Measurements from ENCODE around the gene MMP23B.
A peak's percentile ranks its signal among the peaks of the same experiment; 100 is the strongest.

Gene MMP23B

GRCh38 chr1:1604374-1605033 is 27.5 kb upstream of the MMP23B start:
- H3K9me3 ChIP-seq (ENCODE audit: control insufficient read depth, insufficient read depth, low read length) = no peaks in the 10 kb centered on the region
- H3K9ac ChIP-seq (ENCODE audit: low read depth, low read length) = no peak overlapping the region
- no peaks in the 10 kb centered on the region for H3K36me3 ChIP-seq (ENCODE audit: control insufficient read depth, insufficient read depth, low read length)
- no peak overlapping the region for H3K4me3 ChIP-seq (ENCODE audit: low read depth, low read length)
- peaks cover 25% of the 10 kb centered on the region for H3K27me3 ChIP-seq (ENCODE audit: control insufficient read depth, insufficient read depth, low read length)
- H3K4me1 ChIP-seq (ENCODE audit: control insufficient read depth, insufficient read depth, low read length) = no peaks in the 10 kb centered on the region
- H3K27ac ChIP-seq (ENCODE audit: low read depth, low read length) = no peak overlapping the region

GRCh38 chr1:1605034-1605591 is 26.9 kb upstream of the MMP23B start:
- Histone ChIP-seq H3K4me3 (ENCODE audit: low read depth, low read length) (no peak overlapping the region), H3K9ac (ENCODE audit: low read depth, low read length) (no peak overlapping the region), H3K9me3 (ENCODE audit: control insufficient read depth, insufficient read depth, low read length) (no peaks in the 10 kb centered on the region), H3K27ac (ENCODE audit: low read depth, low read length) (no peak overlapping the region), H3K4me1 (ENCODE audit: control insufficient read depth, insufficient read depth, low read length) (no peaks in the 10 kb centered on the region; the same call in 1 of the 2 replicates), H3K36me3 (ENCODE audit: control insufficient read depth, insufficient read depth, low read length) (no peaks in the 10 kb centered on the region), H3K27me3 (ENCODE audit: control insufficient read depth, insufficient read depth, low read length) (peaks cover 25% of the 10 kb centered on the region)

- Histone ChIP-seq H3K4me1 (ENCODE audit: control insufficient read depth, insufficient read depth, low read length) (no peaks in the 10 kb centered on the region; the same call in 1 of the 2 replicates), H3K27ac (ENCODE audit: low read depth, low read length) (no peak overlapping the region)
These were observed 26.2 kb upstream of the MMP23B start for GRCh38 chr1:1605724-1606123.

GRCh38 chr1:1606232-1606631 is 25.7 kb upstream of the MMP23B start:
- Histone ChIP-seq H3K4me1 (ENCODE audit: control insufficient read depth, insufficient read depth, low read length) (no peaks in the 10 kb centered on the region; the same call in 1 of the 2 replicates), H3K36me3 (ENCODE audit: control insufficient read depth, insufficient read depth, low read length) (no peaks in the 10 kb centered on the region), H3K27me3 (ENCODE audit: control insufficient read depth, insufficient read depth, low read length) (peaks cover 14% of the 10 kb centered on the region; the same call in 1 of the 2 replicates), H3K27ac (ENCODE audit: low read depth, low read length) (no peak overlapping the region), H3K4me3 (ENCODE audit: low read depth, low read length) (no peak overlapping the region), H3K9ac (ENCODE audit: low read depth, low read length) (no peak overlapping the region), H3K9me3 (ENCODE audit: control insufficient read depth, insufficient read depth, low read length) (no peaks in the 10 kb centered on the region)

More at GRCh38 chr1:1605724-1606123, 26.2 kb upstream of the MMP23B start:
- no peaks in the 10 kb centered on the region for H3K9me3 ChIP-seq (ENCODE audit: control insufficient read depth, insufficient read depth, low read length)
- peaks cover 19% of the 10 kb centered on the region for H3K27me3 ChIP-seq (ENCODE audit: control insufficient read depth, insufficient read depth, low read length)
- no peaks in the 10 kb centered on the region for H3K36me3 ChIP-seq (ENCODE audit: control insufficient read depth, insufficient read depth, low read length)
- no peak overlapping the region for H3K4me3 ChIP-seq (ENCODE audit: low read depth, low read length)
- no peak overlapping the region for H3K9ac ChIP-seq (ENCODE audit: low read depth, low read length)

GRCh38 chr1:1609822-1610485 is 22.0 kb upstream of the MMP23B start:
- Histone ChIP-seq H3K4me1 (ENCODE audit: control insufficient read depth, insufficient read depth, low read length) (peaks cover 5% of the 10 kb centered on the region; the same call in 1 of the 2 replicates), H3K36me3 (ENCODE audit: control insufficient read depth, insufficient read depth, low read length) (no peaks in the 10 kb centered on the region), H3K27me3 (ENCODE audit: control insufficient read depth, insufficient read depth, low read length) (no peaks in the 10 kb centered on the region), H3K27ac (ENCODE audit: low read depth, low read length) (no peak overlapping the region), H3K9me3 (ENCODE audit: control insufficient read depth, insufficient read depth, low read length) (no peaks in the 10 kb centered on the region), H3K4me3 (ENCODE audit: low read depth, low read length) (no peak overlapping the region), H3K9ac (ENCODE audit: low read depth, low read length) (no peak overlapping the region)

- H3K27ac ChIP-seq (ENCODE audit: low read depth, low read length) = no peak overlapping the region
- H3K9me3 ChIP-seq (ENCODE audit: control insufficient read depth, insufficient read depth, low read length) = no peaks in the 10 kb centered on the region
- no peak overlapping the region for H3K4me3 ChIP-seq (ENCODE audit: low read depth, low read length)
- H3K27me3 ChIP-seq (ENCODE audit: control insufficient read depth, insufficient read depth, low read length) = no peaks in the 10 kb centered on the region
- no peak overlapping the region for H3K9ac ChIP-seq (ENCODE audit: low read depth, low read length)
- no peaks in the 10 kb centered on the region for H3K36me3 ChIP-seq (ENCODE audit: control insufficient read depth, insufficient read depth, low read length)
- peaks cover 5% of the 10 kb centered on the region; the same call in 1 of the 2 replicates for H3K4me1 ChIP-seq (ENCODE audit: control insufficient read depth, insufficient read depth, low read length)
These were observed 21.2 kb upstream of the MMP23B start for GRCh38 chr1:1610796-1611195.

GRCh38 chr1:1612104-1612400 is 19.9 kb upstream of the MMP23B start:
- Histone ChIP-seq H3K27ac (ENCODE audit: low read depth, low read length) (no peak overlapping the region), H3K36me3 (ENCODE audit: control insufficient read depth, insufficient read depth, low read length) (no peaks in the 10 kb centered on the region)

GRCh38 chr1:1613509-1614082 is 18.4 kb upstream of the MMP23B start:
- Histone ChIP-seq H3K27ac (ENCODE audit: low read depth, low read length) (no peak overlapping the region), H3K4me3 (ENCODE audit: low read depth, low read length) (no peak overlapping the region), H3K4me1 (ENCODE audit: control insufficient read depth, insufficient read depth, low read length) (peaks cover 5% of the 10 kb centered on the region; the same call in 1 of the 2 replicates), H3K27me3 (ENCODE audit: control insufficient read depth, insufficient read depth, low read length) (no peaks in the 10 kb centered on the region), H3K36me3 (ENCODE audit: control insufficient read depth, insufficient read depth, low read length) (peaks cover 13% of the 10 kb centered on the region), H3K9ac (ENCODE audit: low read depth, low read length) (no peak overlapping the region), H3K9me3 (ENCODE audit: control insufficient read depth, insufficient read depth, low read length) (no peaks in the 10 kb centered on the region)

More at GRCh38 chr1:1612104-1612400, 19.9 kb upstream of the MMP23B start:
- Histone ChIP-seq H3K9me3 (ENCODE audit: control insufficient read depth, insufficient read depth, low read length) (no peaks in the 10 kb centered on the region), H3K9ac (ENCODE audit: low read depth, low read length) (no peak overlapping the region), H3K4me3 (ENCODE audit: low read depth, low read length) (no peak overlapping the region), H3K27me3 (ENCODE audit: control insufficient read depth, insufficient read depth, low read length) (no peaks in the 10 kb centered on the region), H3K4me1 (ENCODE audit: control insufficient read depth, insufficient read depth, low read length) (peaks cover 5% of the 10 kb centered on the region; the same call in 1 of the 2 replicates)

GRCh38 chr1:1614204-1614953 is 17.6 kb upstream of the MMP23B start:
- no peaks in the 10 kb centered on the region for H3K9me3 ChIP-seq (ENCODE audit: control insufficient read depth, insufficient read depth, low read length)
- H3K27me3 ChIP-seq (ENCODE audit: control insufficient read depth, insufficient read depth, low read length) = no peaks in the 10 kb centered on the region
- peak overlapping the region; percentile 100 for H3K4me3 ChIP-seq (ENCODE audit: low read depth, low read length)
- no peak overlapping the region; the same call in 1 of the 2 replicates for H3K9ac ChIP-seq (ENCODE audit: low read depth, low read length)
- peaks cover 13% of the 10 kb centered on the region for H3K36me3 ChIP-seq (ENCODE audit: control insufficient read depth, insufficient read depth, low read length)
- H3K27ac ChIP-seq (ENCODE audit: low read depth, low read length) = no peak overlapping the region
- H3K4me1 ChIP-seq (ENCODE audit: control insufficient read depth, insufficient read depth, low read length) = peaks cover 5% of the 10 kb centered on the region; the same call in 1 of the 2 replicates

- Histone ChIP-seq H3K9ac (ENCODE audit: low read depth, low read length) (no peak overlapping the region; the same call in 1 of the 2 replicates), H3K9me3 (ENCODE audit: control insufficient read depth, insufficient read depth, low read length) (no peaks in the 10 kb centered on the region), H3K4me3 (ENCODE audit: low read depth, low read length) (peak overlapping the region; percentile 100), H3K27me3 (ENCODE audit: control insufficient read depth, insufficient read depth, low read length) (no peaks in the 10 kb centered on the region), H3K4me1 (ENCODE audit: control insufficient read depth, insufficient read depth, low read length) (peaks cover 5% of the 10 kb centered on the region; the same call in 1 of the 2 replicates), H3K27ac (ENCODE audit: low read depth, low read length) (peak overlapping the region; percentile 100), H3K36me3 (ENCODE audit: control insufficient read depth, insufficient read depth, low read length) (peaks cover 13% of the 10 kb centered on the region)
These were observed 17.1 kb upstream of the MMP23B start for GRCh38 chr1:1614954-1615255.

Data from HUES48 (cell line).